GM12865 (cell line): ENCODE measurements around the gene PLA2G2C.
A peak's percentile ranks its signal among the peaks of the same experiment; 100 is the strongest.

Experiments used
- DNase-seq: peaks from one replicate; pipeline ENCODE4 v3.0.0; 2010; ENCODE audit warnings: low read depth
- H3K4me3 ChIP-seq: 2 replicates; pipeline ENCODE4 v1.5.1; 2011; ENCODE audit warnings: mild to moderate bottlenecking, low read depth, low read length, control low read depth
- TF ChIP-seq, protein P1 (sequence below): IDR thresholded peaks from 2 replicates; pipeline ENCODE4 v1.5.1; 2011; ENCODE audit warnings: low read length, control low read depth, low read depth, inconsistent platforms; ENCODE audit not compliant: insufficient read depth; ENCODE audit errors: missing control alignments

The PLA2G2C gene

DNA sequence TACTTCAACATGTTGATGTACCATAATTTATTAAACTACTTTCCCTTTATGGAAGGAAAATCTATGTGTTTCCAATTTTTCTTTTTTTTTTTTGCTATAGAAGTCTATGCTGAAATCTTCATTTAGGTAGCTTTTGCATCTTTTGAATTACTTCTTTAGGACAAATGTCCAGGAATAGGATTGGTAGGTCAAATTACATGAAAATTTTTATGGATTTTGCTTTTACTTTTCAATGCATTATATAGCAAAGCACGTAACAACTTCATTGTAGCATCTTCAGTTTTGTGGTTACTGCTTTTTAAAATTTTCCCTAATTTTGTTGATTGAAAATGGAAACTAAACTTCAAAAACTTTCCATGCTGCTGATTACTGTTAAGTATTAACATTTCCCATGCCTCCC, 12.0 kb upstream of the PLA2G2C start:
- H3K4me3 ChIP-seq: no peak overlapping the region
- TF ChIP-seq, protein P1, sequence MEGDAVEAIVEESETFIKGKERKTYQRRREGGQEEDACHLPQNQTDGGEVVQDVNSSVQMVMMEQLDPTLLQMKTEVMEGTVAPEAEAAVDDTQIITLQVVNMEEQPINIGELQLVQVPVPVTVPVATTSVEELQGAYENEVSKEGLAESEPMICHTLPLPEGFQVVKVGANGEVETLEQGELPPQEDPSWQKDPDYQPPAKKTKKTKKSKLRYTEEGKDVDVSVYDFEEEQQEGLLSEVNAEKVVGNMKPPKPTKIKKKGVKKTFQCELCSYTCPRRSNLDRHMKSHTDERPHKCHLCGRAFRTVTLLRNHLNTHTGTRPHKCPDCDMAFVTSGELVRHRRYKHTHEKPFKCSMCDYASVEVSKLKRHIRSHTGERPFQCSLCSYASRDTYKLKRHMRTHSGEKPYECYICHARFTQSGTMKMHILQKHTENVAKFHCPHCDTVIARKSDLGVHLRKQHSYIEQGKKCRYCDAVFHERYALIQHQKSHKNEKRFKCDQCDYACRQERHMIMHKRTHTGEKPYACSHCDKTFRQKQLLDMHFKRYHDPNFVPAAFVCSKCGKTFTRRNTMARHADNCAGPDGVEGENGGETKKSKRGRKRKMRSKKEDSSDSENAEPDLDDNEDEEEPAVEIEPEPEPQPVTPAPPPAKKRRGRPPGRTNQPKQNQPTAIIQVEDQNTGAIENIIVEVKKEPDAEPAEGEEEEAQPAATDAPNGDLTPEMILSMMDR: no peak
- no peak for DNase-seq

DNA sequence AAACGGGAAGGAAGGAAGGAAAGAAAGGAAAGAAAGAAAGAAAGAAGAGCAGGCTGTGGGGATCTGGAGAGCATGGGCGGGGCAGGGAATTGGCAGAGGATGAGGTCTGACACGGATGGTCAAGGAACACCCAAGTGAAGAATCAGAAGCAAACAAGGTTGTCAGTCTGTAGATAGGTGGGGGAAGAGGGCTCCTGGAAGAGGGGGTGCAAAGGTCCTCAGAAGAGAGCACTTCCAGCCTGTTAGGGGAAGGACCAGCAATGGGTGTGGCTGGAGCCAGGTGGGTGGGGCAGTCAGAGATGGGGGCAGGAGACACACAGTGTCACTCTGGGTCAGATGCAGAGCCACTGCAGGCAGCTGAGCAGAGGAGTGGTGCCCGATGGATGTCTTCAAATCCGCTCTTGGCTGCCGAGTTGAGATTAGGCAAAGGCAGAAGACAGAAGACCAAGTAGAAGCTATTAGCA, 11.0 kb upstream of the PLA2G2C start:
- TF ChIP-seq, protein P1: no peak
- no peak for DNase-seq
- no peak overlapping the region for H3K4me3 ChIP-seq

DNA sequence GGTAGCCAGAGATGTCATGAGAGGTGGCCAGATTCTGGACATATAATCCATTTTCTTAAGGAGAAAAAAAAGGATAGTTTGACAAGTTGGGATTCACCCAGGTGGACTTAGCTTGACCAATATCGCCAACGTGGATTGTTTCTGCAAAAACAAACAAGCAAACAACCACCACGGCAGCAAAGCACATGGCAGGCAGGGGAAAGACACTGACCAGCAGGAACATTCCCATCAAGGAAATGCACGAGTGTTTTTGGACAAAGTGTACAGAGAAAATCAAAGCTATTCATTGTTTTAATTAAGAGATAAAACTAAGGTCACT, 9.1 kb upstream of the PLA2G2C start:
- TF ChIP-seq, protein P1: no peak
- DNase-seq: no peak

DNA sequence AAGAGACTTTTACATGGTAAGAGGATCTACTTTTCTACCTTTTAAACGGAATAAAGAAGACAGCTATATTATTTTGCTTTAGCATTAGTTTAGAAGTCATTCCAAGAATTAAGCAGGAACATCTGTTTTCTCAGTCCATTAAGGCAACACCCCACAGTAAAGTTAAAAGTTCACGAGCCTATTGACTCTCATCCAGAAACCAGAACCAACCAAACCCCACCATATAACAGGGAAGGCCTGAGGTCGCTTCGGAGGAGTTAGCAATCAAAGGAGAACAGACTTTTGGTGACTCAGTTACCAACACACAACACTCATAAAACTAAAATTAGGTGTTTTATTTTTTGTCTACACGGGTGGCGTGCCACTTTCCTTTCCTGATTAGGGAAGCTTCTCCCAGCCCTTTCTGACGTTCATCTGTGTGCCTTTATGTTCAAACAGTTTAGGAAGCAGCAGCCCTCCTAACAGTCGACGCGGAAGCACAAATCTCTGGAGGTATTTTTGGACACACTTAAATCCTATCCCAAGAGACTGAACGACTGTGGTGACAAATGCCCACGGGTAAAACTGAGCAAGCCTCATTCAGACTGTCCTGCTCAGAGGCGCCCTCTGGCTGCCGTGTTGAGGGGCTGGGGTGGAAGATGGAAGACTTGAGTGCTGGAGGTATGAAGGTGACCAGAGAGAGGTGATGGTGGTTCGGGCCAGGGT, 8.6 kb upstream of the PLA2G2C start:
- TF ChIP-seq, protein P1: peak; percentile 92
- DNase-seq: peak; percentile 63
- H3K4me3 ChIP-seq: no peak overlapping the region

More for the DNA sequence above, 9.1 kb upstream of the PLA2G2C start:
- no peak overlapping the region for H3K4me3 ChIP-seq

DNA sequence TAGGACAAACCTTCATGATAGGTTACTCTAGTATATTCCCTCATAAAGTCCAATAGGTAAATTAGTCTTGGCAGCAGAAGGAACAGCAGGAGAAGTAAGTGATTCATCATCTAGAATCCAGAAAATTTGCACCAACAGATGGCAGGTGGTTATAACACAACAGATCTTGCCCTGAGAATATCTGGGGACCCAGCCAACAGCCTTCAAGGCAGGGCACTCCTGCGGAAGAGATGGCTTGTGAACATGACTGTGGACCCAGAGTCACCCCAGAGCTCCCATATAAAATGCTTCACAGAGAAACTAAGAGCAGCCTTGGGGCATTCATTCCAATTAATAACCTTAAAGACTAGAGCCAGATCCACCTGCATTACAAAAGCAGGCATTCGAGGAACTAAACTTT, 7.9 kb upstream of the PLA2G2C start:
- TF ChIP-seq, protein P1: no peak
- no peak overlapping the region for H3K4me3 ChIP-seq
- no peak for DNase-seq

DNA sequence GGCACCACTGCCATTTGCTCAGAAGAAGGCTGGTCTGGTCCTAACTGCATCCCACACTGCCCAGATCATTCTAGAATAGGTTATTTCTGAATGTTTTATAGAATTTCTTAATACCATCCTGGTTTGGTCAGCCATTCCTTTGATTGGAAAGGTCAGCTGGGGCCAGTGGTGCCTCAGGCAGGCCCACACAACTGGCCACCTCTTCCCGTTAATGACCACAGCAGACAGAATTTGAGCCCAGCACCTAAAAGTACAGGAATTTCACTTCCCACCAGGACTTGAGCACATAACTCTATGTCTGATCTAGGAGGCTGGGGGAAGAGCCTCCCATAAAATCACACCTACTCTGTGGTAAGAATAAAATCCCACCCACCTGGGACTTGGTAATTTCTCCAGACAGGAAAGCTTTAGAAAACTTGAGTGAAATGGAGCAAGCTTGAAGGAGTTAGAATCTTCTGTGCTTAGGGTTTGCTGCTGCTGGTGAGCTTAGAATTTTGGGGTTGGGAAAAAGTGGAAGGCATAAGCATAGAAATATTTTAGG, 6.6 kb upstream of the PLA2G2C start:
- TF ChIP-seq, protein P1: no peak
- no peak for DNase-seq

DNA sequence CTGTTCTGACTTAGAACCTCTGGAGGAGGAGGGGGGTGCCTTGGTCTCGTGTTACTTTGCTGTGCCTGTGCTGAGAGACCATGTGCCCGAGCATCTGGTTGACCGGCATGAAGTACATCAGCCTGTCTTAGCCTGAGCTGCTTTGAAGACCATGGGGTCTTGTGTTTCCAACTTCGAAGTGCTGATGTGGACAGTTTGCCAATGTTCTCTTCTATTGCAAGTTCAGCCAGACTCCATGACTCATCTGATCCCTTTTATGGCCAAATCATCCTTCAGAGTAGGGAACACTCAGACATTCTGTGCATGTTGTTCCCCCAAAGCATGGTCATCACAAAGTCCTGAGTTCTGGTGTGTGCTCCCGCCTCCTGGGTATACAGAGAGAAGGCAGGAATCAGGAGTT, 6.0 kb upstream of the PLA2G2C start:
- TF ChIP-seq, protein P1: no peak
- no peak for DNase-seq
- no peak overlapping the region for H3K4me3 ChIP-seq

More for the DNA sequence above, 6.6 kb upstream of the PLA2G2C start:
- H3K4me3 ChIP-seq: no peak overlapping the region
